Muscle of leg (tissue), 11 donors: ENCODE measurements around the gene PCDH9. TPM values are rescaled to one million over a fixed set of nuclear protein-coding genes. Genes with fewer than 3 reads are reported as not detected.

Source experiments
- DNase-seq: peaks from one replicate; pipeline ENCODE4 v3.0.0; 2013
- H3K27ac ChIP-seq: one replicate; pipeline ENCODE4 v1.5.1; 2013; ENCODE audit warnings: mild to moderate bottlenecking, low read length, control low read depth
- H3K27me3 ChIP-seq: one replicate; pipeline ENCODE4 v1.6.1; 2013; ENCODE audit warnings: low read length; ENCODE audit not compliant: control insufficient read depth, insufficient read depth
- H3K36me3 ChIP-seq: one replicate; pipeline ENCODE4 v1.6.1; 2013; ENCODE audit warnings: low read length; ENCODE audit not compliant: control insufficient read depth, insufficient read depth
- H3K4me1 ChIP-seq: one replicate; pipeline ENCODE4 v1.6.1; 2013; ENCODE audit warnings: low read length; ENCODE audit not compliant: control insufficient read depth, insufficient read depth
- H3K4me3 ChIP-seq: one replicate; pipeline ENCODE4 v1.5.1; 2013; ENCODE audit warnings: low read length, control low read depth
- H3K9me3 ChIP-seq: replicated peaks from 2 replicates; pipeline ENCODE4 v1.6.1; 2013; ENCODE audit warnings: low read depth, low read length; ENCODE audit not compliant: control insufficient read depth
- WGBS: methylation state at CpG from one replicate; pipeline ENCODE4 v1.1.5; 2013; ENCODE audit warnings: missing lambda C conversion rate; ENCODE audit not compliant: insufficient coverage; 5-methylcytosine and 5-hydroxymethylcytosine counted together
- polyA plus RNA-seq, 8 donors: library from polyadenylated mRNA; unstranded; fragments of 120-200 nt; gene quantifications; one replicate each; pipeline versions ENCODE4 v1.2.1 to v1.2.3, GENCODE V29; 2013; ENCODE audit warnings: inconsistent platforms in 1 of 8, low replicate concordance in 1 of 8; ENCODE audit not compliant: insufficient read length in 8 of 8, insufficient read depth in 1 of 8
- total RNA-seq: library from RNA; stranded (reverse); fragments of 120-200 nt; gene quantifications from one replicate; pipeline ENCODE4 v1.2.4, GENCODE V29; 2013

The PCDH9 gene
- total and polyA plus RNA-seq, 9 donors, result 1.7 to 8.3 (median 3.1) TPM

DNA sequence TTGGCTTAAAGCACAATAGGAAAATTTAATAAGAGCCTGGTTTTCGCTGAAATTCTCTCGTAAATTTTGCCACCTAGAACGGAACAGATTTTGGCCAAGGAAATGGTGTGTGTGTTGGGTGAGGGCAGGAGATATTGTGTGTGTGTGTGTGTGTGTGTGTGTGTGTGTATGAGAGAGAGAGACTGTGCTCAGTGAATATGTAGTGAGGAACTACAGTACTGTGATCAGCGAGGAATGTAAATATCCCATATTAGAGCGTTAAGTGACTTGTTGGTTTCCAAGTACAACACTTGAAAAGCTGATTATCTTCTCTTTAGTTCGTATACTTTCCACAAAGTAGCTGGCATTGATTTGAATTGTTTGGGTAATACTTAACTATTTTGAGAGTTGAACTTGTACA is 738.9 kb downstream of the PCDH9 start:
- no peaks in the 10 kb centered on the region for H3K4me1 ChIP-seq
- WGBS, result 71% methylated on average over 3 of the region's 6 CpGs
- DNase-seq, result no peak
- no peaks in the 10 kb centered on the region for H3K9me3 ChIP-seq
- no peak overlapping the region for H3K27ac ChIP-seq
- H3K36me3 ChIP-seq, result no peaks in the 10 kb centered on the region
- no peaks in the 10 kb centered on the region for H3K27me3 ChIP-seq
- H3K4me3 ChIP-seq, result no peak overlapping the region

DNA sequence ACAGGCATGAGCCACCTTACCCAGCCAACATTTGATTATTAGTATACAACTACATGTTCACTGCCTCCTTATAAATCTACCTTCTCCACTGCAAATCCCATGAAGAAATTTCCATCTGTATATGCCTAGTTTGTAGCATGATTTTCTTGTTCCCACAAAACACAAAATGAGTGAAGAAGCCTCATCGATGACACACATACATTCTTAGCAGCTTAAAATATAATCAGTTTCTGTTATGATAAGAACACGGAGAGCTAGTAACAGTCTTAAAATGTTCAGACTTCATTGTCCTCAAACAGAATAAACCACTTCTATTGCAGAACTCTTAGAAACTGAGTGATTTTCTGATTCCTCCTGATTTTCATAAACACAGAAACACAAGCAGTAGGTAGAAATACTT is 740.5 kb downstream of the PCDH9 start:
- no peak overlapping the region for H3K27ac ChIP-seq
- H3K9me3 ChIP-seq, result no peaks in the 10 kb centered on the region
- H3K4me1 ChIP-seq, result no peaks in the 10 kb centered on the region
- H3K27me3 ChIP-seq, result no peaks in the 10 kb centered on the region
- no peak overlapping the region for H3K4me3 ChIP-seq
- DNase-seq, result no peak
- H3K36me3 ChIP-seq, result no peaks in the 10 kb centered on the region
- no CpG with 5 or more reads among the region's 2 CpGs for WGBS

DNA sequence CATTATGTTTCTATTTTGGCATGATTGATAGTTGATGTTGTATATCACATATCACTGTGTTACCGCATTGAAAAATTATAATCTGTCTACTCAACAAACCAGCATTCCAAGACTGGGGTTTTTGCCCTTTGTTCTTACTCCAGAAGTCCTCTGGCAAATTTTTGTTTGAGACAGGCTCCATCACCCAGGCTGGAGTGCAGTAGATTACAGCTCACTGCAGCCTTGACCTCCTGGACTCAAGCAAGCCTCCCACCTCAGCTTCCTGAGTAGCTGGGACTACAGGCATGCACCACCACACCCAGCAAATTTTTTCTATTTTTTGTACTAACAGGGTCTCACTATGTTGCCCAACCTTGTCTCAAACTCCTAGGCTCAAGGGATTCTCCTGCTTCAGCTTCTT is 741.0 kb downstream of the PCDH9 start:
- Histone ChIP-seq H3K27ac (no peak overlapping the region), H3K9me3 (no peaks in the 10 kb centered on the region), H3K36me3 (no peaks in the 10 kb centered on the region), H3K4me3 (no peak overlapping the region), H3K27me3 (no peaks in the 10 kb centered on the region), H3K4me1 (no peaks in the 10 kb centered on the region)
- WGBS, result no CpG with 5 or more reads among the region's 1 CpG
- DNase-seq, result no peak

DNA sequence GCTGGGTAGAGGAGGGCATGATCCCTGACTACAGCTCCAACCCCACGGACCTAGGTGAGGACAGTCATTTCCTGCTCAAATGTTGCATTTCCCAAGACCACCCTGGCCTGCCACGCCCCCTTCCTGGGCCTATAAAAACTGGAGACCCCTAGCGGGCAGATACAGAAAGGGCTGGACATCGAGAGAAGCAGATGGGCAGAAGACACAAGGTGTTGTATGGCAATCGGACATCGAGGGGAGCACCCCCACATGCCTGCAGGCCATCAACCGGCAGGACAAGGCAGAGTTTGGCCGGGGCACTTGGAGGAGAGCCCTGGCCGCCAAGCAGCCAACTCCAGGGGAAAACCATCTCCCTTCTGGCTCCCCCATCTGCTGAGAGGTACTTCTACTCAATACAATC is 746.4 kb downstream of the PCDH9 start:
- WGBS, result 94% methylated on average over 8 of the region's 9 CpGs

DNA sequence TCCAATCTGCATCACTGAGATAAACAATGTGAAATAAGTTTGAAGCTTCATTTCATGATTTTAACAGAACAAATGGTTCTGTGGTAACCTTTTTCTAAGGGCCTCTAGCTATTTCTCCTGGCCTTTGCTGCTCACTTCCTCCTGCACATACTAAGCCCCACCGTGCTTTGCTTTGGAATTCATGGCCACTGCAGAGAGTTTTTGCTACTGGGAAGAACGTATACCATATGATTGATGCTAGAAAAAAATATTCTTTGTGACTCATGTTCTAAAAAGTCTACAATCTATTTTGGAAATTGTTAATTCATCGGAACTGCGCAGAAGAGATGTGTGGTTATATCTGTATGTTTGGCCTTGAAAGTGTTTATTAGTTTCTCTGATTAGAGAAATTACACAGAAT is 747.3 kb downstream of the PCDH9 start:
- H3K36me3 ChIP-seq, result no peaks in the 10 kb centered on the region
- H3K4me1 ChIP-seq, result no peaks in the 10 kb centered on the region
- no peaks in the 10 kb centered on the region for H3K27me3 ChIP-seq
- peaks cover 2% of the 10 kb centered on the region for H3K9me3 ChIP-seq
- no peak for DNase-seq
- no peak overlapping the region for H3K4me3 ChIP-seq
- no CpG with 5 or more reads among the region's 4 CpGs for WGBS
- no peak overlapping the region for H3K27ac ChIP-seq

More for the DNA sequence above, 746.4 kb downstream of the PCDH9 start:
- H3K27ac ChIP-seq, result no peak overlapping the region
- H3K4me3 ChIP-seq, result no peak overlapping the region
- no peaks in the 10 kb centered on the region for H3K36me3 ChIP-seq
- no peaks in the 10 kb centered on the region for H3K27me3 ChIP-seq
- H3K4me1 ChIP-seq, result no peaks in the 10 kb centered on the region
- DNase-seq, result no peak
- H3K9me3 ChIP-seq, result peaks cover 2% of the 10 kb centered on the region

DNA sequence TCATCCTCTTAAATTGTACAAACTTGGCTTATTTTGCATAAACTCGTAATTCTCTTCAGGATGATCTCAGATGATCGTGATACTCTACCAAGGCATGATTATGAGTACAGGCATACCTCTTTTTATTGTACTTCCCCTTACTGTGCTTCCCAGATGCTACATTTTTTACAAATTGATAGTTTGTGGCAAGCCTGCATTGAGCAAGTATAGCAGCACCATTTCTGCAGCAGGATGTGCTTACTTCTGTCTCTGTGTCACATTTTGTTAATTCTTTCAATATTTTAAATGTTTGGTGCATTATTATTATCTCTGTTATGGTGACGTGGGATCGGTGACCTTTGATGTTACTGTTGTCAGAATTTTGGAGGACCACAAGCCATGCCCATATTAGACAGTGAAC is 752.3 kb downstream of the PCDH9 start:
- H3K27ac ChIP-seq, result no peak overlapping the region
- H3K4me3 ChIP-seq, result no peak overlapping the region
- no peaks in the 10 kb centered on the region for H3K4me1 ChIP-seq
- H3K27me3 ChIP-seq, result no peaks in the 10 kb centered on the region
- peaks cover 2% of the 10 kb centered on the region for H3K9me3 ChIP-seq
- no peaks in the 10 kb centered on the region for H3K36me3 ChIP-seq
- DNase-seq, result no peak
- 100% methylated on average over 2 of the region's 4 CpGs for WGBS

DNA sequence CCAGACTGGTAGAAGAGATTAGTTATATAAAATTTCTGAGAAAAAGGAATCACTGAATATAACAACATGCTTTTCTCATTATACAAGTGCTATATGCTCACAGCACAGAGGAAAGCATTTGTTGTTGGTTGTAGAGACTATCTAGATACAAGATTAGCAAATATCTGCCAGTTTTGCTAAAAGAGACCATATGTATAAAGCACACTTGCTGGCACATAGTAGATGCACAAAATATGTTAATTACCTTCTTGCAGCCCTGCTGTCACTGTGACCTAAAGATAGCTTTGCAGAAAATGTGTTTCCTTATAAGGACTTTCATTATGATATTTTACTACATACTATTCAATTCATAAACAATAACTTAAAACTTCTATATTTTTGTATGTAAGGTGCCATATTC is 755.1 kb downstream of the PCDH9 start:
- no peak for DNase-seq
- Histone ChIP-seq H3K4me1 (no peaks in the 10 kb centered on the region), H3K9me3 (peaks cover 2% of the 10 kb centered on the region), H3K27ac (no peak overlapping the region), H3K27me3 (no peaks in the 10 kb centered on the region), H3K36me3 (no peaks in the 10 kb centered on the region), H3K4me3 (no peak overlapping the region)

DNA sequence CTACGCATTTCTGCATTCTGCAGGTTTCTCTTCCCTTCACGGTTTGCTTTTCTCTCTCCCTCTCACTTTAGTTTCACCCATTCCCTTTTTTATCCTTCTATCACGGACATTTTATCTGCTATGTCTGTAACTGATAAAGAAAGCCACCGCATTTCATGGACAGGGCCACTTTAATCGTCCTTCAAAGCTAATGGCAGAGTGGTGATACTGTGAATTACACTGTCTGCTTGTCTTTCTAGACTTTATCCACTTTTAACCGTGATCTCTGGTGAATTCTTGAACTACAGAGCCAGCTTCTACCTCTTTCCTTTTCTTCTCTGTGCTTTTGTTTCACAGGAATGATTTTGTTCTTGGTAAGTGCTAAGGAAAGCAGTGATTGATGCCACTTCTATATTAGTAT is 760.4 kb downstream of the PCDH9 start:
- Histone ChIP-seq H3K4me1 (no peaks in the 10 kb centered on the region), H3K36me3 (no peaks in the 10 kb centered on the region), H3K4me3 (no peak overlapping the region), H3K27ac (no peak overlapping the region), H3K9me3 (no peaks in the 10 kb centered on the region), H3K27me3 (no peaks in the 10 kb centered on the region)
- DNase-seq, result no peak
- 62% methylated on average over 2 of the region's 6 CpGs for WGBS

DNA sequence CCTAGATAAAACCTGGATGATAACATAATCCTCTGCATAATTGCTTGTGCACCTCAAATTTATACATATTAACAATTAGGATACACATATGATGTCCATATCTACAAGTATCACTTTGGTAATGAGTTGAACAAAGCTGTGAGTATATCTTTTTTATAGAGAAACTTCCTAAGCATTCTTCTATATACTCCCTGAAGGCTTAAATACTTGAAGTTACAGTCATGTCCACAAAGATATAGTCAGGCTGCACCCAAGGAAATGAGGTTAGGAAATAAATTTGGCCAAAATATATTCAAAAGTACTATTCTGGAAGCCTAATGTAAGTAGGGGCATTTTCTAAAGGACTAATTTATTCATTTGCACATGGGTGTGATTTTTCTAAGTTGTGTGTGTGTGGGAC is 761.5 kb downstream of the PCDH9 start:
- no peak overlapping the region for H3K4me3 ChIP-seq
- no peaks in the 10 kb centered on the region for H3K27me3 ChIP-seq
- no peaks in the 10 kb centered on the region for H3K9me3 ChIP-seq
- no peaks in the 10 kb centered on the region for H3K4me1 ChIP-seq
- H3K27ac ChIP-seq, result no peak overlapping the region
- DNase-seq, result no peak
- no peaks in the 10 kb centered on the region for H3K36me3 ChIP-seq

DNA sequence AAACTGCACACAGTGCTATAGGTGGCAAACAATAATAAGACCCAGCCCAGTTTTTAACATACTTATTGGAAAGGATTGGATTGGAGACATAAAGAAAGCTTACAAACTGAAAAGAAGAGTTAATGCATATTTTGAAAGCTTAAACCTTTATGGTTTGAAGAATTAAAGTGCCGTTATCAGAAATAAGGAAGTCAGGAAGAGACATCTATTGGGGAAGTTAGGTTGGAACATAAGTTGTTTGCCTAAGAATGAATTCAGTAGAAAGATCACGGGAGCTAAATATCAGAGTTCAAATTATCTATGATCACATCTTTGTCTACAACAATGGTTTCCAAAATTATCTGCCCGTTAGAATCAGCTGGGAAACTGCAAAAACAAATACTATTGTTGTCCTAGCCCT is 767.9 kb downstream of the PCDH9 start:
- Histone ChIP-seq H3K4me1 (no peaks in the 10 kb centered on the region), H3K27me3 (no peaks in the 10 kb centered on the region), H3K4me3 (no peak overlapping the region), H3K9me3 (no peaks in the 10 kb centered on the region), H3K27ac (no peak overlapping the region), H3K36me3 (no peaks in the 10 kb centered on the region)
- no peak for DNase-seq
- WGBS, result 71% methylated on average over 1 of the region's 3 CpGs

DNA sequence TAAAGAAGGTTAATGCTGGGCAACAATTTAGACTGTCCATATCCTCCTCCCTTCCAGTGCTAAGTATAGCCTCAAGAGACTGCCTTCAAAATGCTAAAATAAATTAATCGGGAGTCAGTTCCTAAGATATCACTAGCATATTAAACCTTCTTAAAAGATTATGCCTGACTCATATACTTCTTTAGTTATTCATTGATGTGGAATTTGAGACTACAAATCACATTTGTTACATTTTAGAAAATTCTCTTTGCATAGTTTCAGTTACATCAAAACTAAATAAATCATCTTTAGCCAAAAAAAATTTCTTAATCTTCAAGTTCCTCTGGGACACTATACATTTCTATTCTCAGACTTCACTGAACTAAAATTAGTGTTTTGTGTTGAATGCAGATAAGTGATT is 769.1 kb downstream of the PCDH9 start:
- Histone ChIP-seq H3K27me3 (no peaks in the 10 kb centered on the region), H3K4me3 (no peak overlapping the region), H3K27ac (no peak overlapping the region), H3K9me3 (no peaks in the 10 kb centered on the region), H3K4me1 (no peaks in the 10 kb centered on the region), H3K36me3 (no peaks in the 10 kb centered on the region)
- WGBS, result no CpG with 5 or more reads among the region's 1 CpG
- DNase-seq, result no peak
